Progenitor cell of endocrine pancreas (in vitro differentiated cells): ENCODE results near the gene SRF. TPM values are rescaled to one million over a fixed set of nuclear protein-coding genes. Genes with fewer than 3 reads are reported as not detected.

Source experiments
- DNase-seq: peaks from one replicate; pipeline ENCODE4 v3.0.0; 2021; ENCODE audit warnings: low spot score; ENCODE audit not compliant: unreplicated experiment
- H3K27ac Mint-ChIP-seq: 2 replicates; pipeline ENCODE4 v1.8.0; 2021; ENCODE audit warnings: mild to moderate bottlenecking, moderate library complexity, mixed read lengths
- H3K27me3 Mint-ChIP-seq: 2 replicates; pipeline ENCODE4 v1.8.0; 2021; ENCODE audit warnings: mixed read lengths
- H3K36me3 Mint-ChIP-seq: 2 replicates; pipeline ENCODE4 v1.8.0; 2022; ENCODE audit warnings: mixed read lengths; ENCODE audit not compliant: insufficient read depth
- H3K4me1 Mint-ChIP-seq: 2 replicates; pipeline ENCODE4 v1.8.0; 2021; ENCODE audit warnings: low read depth, mixed read lengths
- H3K4me3 Mint-ChIP-seq: 2 replicates; pipeline ENCODE4 v1.8.0; 2021; ENCODE audit warnings: low read depth, mild to moderate bottlenecking, moderate library complexity, mixed read lengths
- H3K9me3 Mint-ChIP-seq: 2 replicates; pipeline ENCODE4 v1.8.0; 2021; ENCODE audit warnings: low read depth, mixed read lengths
- CTCF ChIP-seq: fragments of 200-600 bp; sonication (generic); IDR thresholded peaks from one replicate; pipeline ENCODE4 v1.5.0; 2021; ENCODE audit warnings: antibody characterized with exemption, mild to moderate bottlenecking; ENCODE audit not compliant: unreplicated experiment
- total RNA-seq: library from RNA; stranded (reverse); gene quantifications from 2 replicates; pipeline ENCODE4 v1.2.1, GENCODE V29; 2021

The SRF gene
- total RNA-seq, 1 donor from 2014 or later = 30.3 TPM

GRCh38 chr6:43184268-43184985, 13.4 kb downstream of the SRF start:
- DNase-seq = no peak
- Mint-ChIP-seq H3K36me3 (peaks cover 11% of the 10 kb centered on the region), H3K27ac (no peak overlapping the region), H3K9me3 (no peaks in the 10 kb centered on the region), H3K4me3 (no peak overlapping the region), H3K4me1 (peaks cover 16% of the 10 kb centered on the region), H3K27me3 (no peaks in the 10 kb centered on the region)
- TF ChIP-seq CTCF = no peak

GRCh38 chr6:43185391-43185985, 14.4 kb downstream of the SRF start:
- Mint-ChIP-seq H3K36me3 (peaks cover 11% of the 10 kb centered on the region), H3K27me3 (no peaks in the 10 kb centered on the region), H3K9me3 (no peaks in the 10 kb centered on the region), H3K27ac (no peak overlapping the region), H3K4me1 (peaks cover 16% of the 10 kb centered on the region), H3K4me3 (no peak overlapping the region)
- no peak for DNase-seq
- TF ChIP-seq CTCF = no peak

GRCh38 chr6:43186019-43186418, 14.9 kb downstream of the SRF start:
- Mint-ChIP-seq H3K9me3 (no peaks in the 10 kb centered on the region), H3K36me3 (peaks cover 11% of the 10 kb centered on the region), H3K27ac (no peak overlapping the region), H3K4me1 (peaks cover 15% of the 10 kb centered on the region), H3K4me3 (no peak overlapping the region), H3K27me3 (no peaks in the 10 kb centered on the region)
- no peak for DNase-seq
- no peak for TF ChIP-seq CTCF

GRCh38 chr6:43186706-43187105, 15.6 kb downstream of the SRF start:
- TF ChIP-seq CTCF = no peak
- Mint-ChIP-seq H3K36me3 (peaks cover 11% of the 10 kb centered on the region), H3K4me1 (peaks cover 10% of the 10 kb centered on the region), H3K27me3 (no peaks in the 10 kb centered on the region), H3K4me3 (no peak overlapping the region), H3K27ac (no peak overlapping the region), H3K9me3 (no peaks in the 10 kb centered on the region)
- no peak for DNase-seq

- no peaks in the 10 kb centered on the region for H3K9me3 Mint-ChIP-seq
- H3K4me1 Mint-ChIP-seq = peaks cover 5% of the 10 kb centered on the region
- H3K36me3 Mint-ChIP-seq = peaks cover 13% of the 10 kb centered on the region
- no peaks in the 10 kb centered on the region for H3K27me3 Mint-ChIP-seq
- no peak for DNase-seq
- no peak overlapping the region for H3K4me3 Mint-ChIP-seq
- H3K27ac Mint-ChIP-seq = no peak overlapping the region
- TF ChIP-seq CTCF = no peak
These were observed 16.8 kb downstream of the SRF start for GRCh38 chr6:43187821-43188220.
